Measurements from ENCODE around the gene RCOR1.

The RCOR1 gene

DNA sequence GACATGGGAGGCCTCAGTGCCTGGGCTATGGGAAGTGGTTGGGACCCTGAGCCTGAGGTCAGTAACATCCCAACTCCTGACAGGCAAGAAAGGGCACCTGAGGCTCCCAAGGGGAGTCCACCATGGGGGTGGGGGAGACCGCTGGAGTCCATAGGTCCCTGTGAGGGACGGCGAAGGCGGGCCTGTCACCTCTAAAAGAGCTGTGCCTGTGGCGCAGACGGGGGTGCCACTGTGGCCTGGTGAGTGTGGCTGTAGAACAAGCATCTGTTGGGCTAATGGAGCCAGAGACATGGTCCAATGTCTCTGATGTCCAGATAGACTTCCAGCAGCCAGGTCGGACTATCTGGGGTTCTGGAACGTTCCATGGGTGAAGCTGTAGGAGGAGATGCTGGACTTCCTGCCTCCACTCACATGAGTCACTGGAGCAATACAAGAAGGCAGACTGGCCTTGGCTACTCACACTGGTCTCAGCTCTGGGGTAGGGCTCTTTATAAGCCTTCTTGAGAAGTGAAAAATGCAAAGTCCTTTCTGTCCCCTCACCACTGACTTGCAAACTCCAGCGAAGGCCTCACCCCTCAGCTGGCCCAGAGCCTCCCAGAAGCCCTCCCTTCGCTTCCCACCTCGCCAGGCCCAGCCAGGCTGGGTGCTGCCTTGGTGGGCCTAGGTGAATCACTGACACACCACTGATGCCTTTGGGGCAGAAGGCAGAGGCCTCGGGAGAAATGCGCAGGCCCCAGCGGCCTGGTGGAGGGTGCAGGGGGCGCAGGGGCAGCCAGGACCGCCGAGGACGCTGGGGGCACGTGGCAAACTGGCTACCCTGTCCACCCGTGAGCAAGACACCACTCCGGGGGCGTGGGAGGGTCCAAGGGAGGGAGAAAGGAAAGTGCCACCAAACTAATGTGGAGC, 183.7 kb downstream of the RCOR1 start:
- no peak for DNase-seq (ENCODE audit: low read depth in 2 of 2)

DNA sequence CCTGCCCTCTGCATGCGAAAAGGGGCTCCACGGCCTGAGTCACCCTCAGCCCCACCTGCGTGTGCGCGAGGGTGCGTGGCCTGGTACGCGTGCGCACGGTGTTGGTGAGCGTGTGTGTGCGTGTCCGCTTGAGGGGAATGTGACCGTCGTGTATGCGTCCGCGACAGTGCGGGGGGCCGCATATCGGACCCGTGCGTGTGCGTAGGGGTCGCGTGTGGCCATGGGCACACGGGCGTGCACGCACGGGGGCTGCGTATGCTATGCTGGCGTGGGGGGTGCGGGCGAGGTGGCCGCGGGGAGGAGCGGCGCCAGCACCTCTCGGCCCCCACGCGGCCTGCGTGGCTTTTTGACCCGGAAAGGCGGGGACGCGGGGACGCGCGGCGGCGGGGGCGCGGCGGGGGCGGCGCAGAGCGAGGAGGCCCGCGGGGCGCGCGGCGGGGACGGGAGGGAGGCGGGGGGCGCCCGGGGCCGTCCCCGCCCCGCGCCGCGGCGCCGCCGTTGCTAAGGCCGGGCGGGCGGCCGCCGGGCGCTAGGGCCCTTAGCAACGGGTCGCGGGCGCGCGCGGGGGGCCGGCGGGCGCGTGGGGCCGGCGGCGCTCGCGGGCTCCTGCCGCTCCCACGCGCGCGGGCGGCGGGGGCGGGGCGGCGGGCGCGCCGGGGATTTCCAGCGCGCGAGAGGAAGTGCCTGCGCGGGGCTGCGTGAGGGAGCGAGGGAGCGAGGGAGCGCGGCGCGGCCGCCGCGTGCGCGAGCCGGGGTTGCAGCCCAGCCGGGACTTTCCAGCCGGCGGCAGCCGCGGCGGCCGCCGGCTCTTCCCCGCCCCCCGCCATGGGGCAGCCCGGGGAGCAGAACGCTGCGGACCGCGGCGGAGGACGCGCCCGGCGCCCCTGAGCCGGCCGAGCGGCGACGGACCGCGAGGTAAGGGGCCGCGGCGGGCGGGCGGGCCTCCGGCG, 184.6 kb downstream of the RCOR1 start, which contains the start of gene TRAF3:
TSS of gene TRAF3 (plus strand) at position 689 of the 950 bp plus-strand sequence. CDS start 92,753 bp downstream, outside the sequence.
- no peak for DNase-seq (ENCODE audit: low read depth in 2 of 2)

DNA sequence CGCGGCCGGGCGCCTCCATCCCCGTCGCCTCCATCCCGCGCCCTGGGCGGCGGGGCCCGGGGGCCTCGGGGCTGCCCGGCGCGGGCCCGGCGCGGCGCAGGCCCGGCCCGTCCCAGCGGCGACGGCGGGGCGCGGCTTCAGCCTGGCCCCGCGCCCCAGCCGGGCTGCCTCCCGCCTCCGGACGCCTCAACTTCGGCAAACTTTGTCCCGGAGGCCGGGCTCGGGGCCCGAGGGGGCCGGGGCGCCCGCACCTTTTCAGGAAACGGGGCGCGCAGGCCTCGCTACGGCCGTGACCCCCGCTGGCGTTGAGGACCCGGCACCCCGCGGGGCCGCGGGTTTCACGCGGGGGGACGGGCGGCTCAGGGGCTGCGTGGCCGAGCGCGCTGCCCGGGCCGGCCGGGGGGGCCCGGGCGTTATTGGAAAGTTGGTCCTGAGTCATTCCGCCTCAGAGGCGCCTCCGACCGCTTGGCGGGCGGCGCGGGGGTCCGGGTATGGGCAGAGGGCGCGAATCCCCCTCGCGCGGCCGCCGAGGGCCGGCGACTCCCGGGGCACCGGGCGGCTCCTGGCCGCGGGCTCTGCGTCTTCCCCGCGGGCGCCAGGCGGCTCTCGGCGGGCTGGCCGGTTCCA, 185.4 kb downstream of the RCOR1 start:
- no peak for DNase-seq (ENCODE audit: low read depth in 2 of 2)

DNA sequence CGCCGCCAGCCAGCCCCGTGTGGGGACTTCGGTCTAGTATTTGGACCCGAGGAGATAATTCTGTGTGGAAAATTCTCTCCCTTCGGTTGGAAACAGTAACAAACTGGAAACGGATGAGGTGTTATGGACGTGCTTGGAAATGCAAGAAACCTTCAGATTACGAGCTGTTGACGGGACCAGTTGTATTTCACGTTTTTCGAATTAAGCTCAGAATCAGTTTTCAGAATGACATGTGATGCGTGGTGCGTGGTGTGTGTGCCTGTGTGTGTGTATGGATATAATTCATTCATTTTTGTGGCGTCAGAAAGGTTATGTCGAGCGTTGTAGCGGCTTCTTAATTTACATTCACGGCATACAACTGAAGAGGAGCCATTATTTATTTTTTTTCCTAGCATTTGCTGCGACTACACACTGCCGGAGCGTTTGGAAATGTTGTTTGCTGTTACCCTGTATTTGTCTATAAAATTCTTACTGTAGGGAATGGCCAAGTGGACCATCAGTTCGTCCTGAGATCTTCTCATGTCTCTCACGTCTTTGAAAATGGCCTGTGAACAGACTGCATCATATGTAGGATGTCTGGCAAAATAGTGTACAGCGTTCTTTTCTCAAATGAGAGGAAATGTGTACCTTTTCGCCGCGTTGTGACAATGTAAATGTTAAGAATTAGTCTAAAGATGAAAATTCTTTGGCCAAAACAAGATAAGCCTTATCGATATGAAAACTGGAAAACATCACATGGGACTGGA, 186.1 kb downstream of the RCOR1 start:
- DNase-seq (ENCODE audit: low read depth in 2 of 2) = no peak

DNA sequence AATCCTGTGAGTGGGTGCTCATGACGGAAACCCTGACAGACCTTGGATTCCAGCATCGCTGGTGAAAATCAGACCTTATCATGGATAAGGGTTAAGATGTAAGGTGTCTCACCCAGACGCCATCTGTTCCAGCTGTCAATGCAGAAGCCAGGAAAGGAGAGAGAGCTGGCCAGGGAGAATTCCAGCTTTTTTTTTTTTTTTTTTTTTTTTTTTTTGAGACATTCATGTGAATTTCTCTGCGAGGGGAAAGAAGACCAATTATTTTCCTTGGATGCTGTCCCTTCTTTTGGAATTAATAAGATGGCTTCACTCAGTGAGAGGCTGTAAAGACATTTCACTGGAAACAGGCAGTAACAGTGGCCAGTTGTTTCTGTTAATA, 186.6 kb downstream of the RCOR1 start:
- DNase-seq (ENCODE audit: low read depth in 2 of 2) = no peak

DNA sequence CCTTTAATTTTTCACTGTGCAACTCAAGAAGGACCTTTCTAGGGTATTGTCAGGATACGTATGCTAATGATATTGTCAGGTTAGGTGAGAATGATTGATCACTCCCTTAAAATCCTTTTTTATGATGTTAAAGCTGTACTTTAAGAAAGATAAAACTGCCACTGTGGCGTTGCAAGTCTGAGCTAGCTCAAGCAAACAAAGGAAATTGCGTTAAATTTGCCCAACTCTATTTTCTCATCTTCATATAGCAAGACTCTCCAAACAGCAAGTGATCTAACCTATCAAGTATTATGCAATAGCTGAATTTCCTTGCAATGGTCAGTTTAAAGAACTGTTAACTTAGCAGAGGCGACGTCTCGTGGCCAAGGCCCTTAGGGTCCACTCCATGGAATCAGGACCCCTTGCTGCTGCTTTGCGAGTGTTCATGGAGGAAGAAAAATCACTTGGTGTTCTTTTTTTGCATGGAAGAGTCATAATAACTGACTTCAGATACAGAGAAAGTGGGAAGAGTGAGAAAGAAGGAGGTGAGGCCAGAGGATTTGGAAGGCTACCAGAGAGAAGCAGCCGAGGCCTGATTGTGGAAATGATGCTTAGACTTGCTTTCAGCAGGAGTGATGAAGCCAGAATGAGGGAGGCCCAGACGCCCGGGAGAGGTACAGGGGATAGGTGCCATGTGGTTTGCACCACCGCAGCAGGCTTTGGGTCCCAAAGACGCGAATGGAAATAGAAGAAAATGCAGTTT, 187.3 kb downstream of the RCOR1 start:
- no peak for DNase-seq (ENCODE audit: low read depth in 2 of 2)
